WTC11 (cell line): ENCODE measurements around the gene HOXA13. TPM values are rescaled to one million over a fixed set of nuclear protein-coding genes. Genes with fewer than 3 reads are reported as not detected.

Experiments used
- ATAC-seq: fragments of 200-7000 bp; cut with Tn5 transposase; 2 replicates; pipeline ENCODE4 v1.10.0; 2021; ENCODE audit warnings: mild to moderate bottlenecking, moderate library complexity
- CTCF ChIA-PET: fragments of 300-600 bp; sonication (Branson Sonifier 250); formaldehyde crosslinking; loops from one replicate; lab custom pipeline; 2021; ENCODE audit warnings: antibody characterized with exemption; lab: Charles Lee
- POLR2A ChIA-PET: fragments of 350-600 bp; sonication (Branson Sonifier 250); formaldehyde crosslinking; loops from one replicate; lab custom pipeline; 2021; ENCODE audit warnings: antibody characterized with exemption; lab: Charles Lee
- DNase-seq: peaks from one replicate; pipeline ENCODE4 v3.0.0; 2021; ENCODE audit warnings: low spot score
- H3K27ac Mint-ChIP-seq: 2 replicates; pipeline ENCODE4 v1.8.0; 2021; ENCODE audit warnings: mixed read lengths
- H3K27me3 Mint-ChIP-seq: 2 replicates; pipeline ENCODE4 v1.8.0; 2021; ENCODE audit warnings: low read depth, mild to moderate bottlenecking, moderate library complexity, mixed read lengths
- H3K36me3 Mint-ChIP-seq: 2 replicates; pipeline ENCODE4 v1.8.0; 2021; ENCODE audit warnings: mixed read lengths
- H3K4me1 Mint-ChIP-seq: 2 replicates; pipeline ENCODE4 v1.8.0; 2022; ENCODE audit warnings: mixed read lengths
- H3K4me3 Mint-ChIP-seq: 2 replicates; pipeline ENCODE4 v1.8.0; 2021; ENCODE audit warnings: mild to moderate bottlenecking, moderate library complexity, mixed read lengths
- H3K9me3 Mint-ChIP-seq: 2 replicates; pipeline ENCODE4 v1.8.0; 2021; ENCODE audit warnings: mixed read lengths
- ATF1 ChIP-seq: sonication (generic); formaldehyde crosslinking; IDR thresholded peaks from 2 replicates; pipeline ENCODE4 v1.8.1; 2023; ENCODE audit warnings: mild to moderate bottlenecking, moderate library complexity, missing genetic modification reagents
- EMX1 ChIP-seq: fragments of 250-450 bp; sonication (Bioruptor Pico); IDR thresholded peaks from 2 replicates; pipeline ENCODE4 v1.8.0; 2021; ENCODE audit warnings: mild to moderate bottlenecking
- GABPB1 ChIP-seq: sonication (generic); formaldehyde crosslinking; IDR thresholded peaks from 2 replicates; pipeline ENCODE4 v1.8.1; 2023; ENCODE audit warnings: mild to moderate bottlenecking, missing genetic modification reagents
- HMGA2 ChIP-seq: fragments of 250-450 bp; sonication (Bioruptor Pico); IDR thresholded peaks from 2 replicates; pipeline ENCODE4 v1.4.0; 2021; ENCODE audit warnings: mild to moderate bottlenecking, moderate library complexity
- KAT7 ChIP-seq: sonication (generic); formaldehyde crosslinking; IDR thresholded peaks from 2 replicates; pipeline ENCODE4 v1.8.1; 2023; ENCODE audit warnings: missing genetic modification reagents, mild to moderate bottlenecking, borderline replicate concordance
- NFE2L1 ChIP-seq: sonication (generic); formaldehyde crosslinking; IDR thresholded peaks from 2 replicates; pipeline ENCODE4 v1.8.1; 2023; ENCODE audit warnings: missing genetic modification reagents
- NR3C1 ChIP-seq: sonication (generic); formaldehyde crosslinking; conservative IDR thresholded peaks from 2 replicates; pipeline ENCODE4 v1.8.1; 2023; ENCODE audit warnings: low read depth, mild to moderate bottlenecking, missing genetic modification reagents
- RELA ChIP-seq: sonication (generic); formaldehyde crosslinking; IDR thresholded peaks from 2 replicates; pipeline ENCODE4 v1.8.1; 2022; ENCODE audit warnings: missing genetic modification reagents, mild to moderate bottlenecking, borderline replicate concordance
- SMAD4 ChIP-seq: sonication (generic); formaldehyde crosslinking; IDR thresholded peaks from 2 replicates; pipeline ENCODE4 v1.8.0; 2022; ENCODE audit warnings: mild to moderate bottlenecking, missing genetic modification reagents
- TP53 ChIP-seq: sonication (generic); formaldehyde crosslinking; IDR thresholded peaks from 2 replicates; pipeline ENCODE4 v1.8.1; 2023; ENCODE audit warnings: mild to moderate bottlenecking, missing genetic modification reagents
- ZNF121 ChIP-seq: sonication (generic); formaldehyde crosslinking; IDR thresholded peaks from 2 replicates; pipeline ENCODE4 v1.8.0; 2023; ENCODE audit warnings: missing genetic modification reagents
- ZNF281 ChIP-seq: sonication (generic); formaldehyde crosslinking; IDR thresholded peaks from 2 replicates; pipeline ENCODE4 v1.8.0; 2023; ENCODE audit warnings: mild to moderate bottlenecking, missing genetic modification reagents
- ZNF317 ChIP-seq: sonication (generic); formaldehyde crosslinking; IDR thresholded peaks from 2 replicates; pipeline ENCODE4 v1.8.1; 2023; ENCODE audit warnings: low read depth, mild to moderate bottlenecking, moderate library complexity, missing genetic modification reagents, borderline replicate concordance
- ZNF396 ChIP-seq: fragments of 250-450 bp; sonication (Bioruptor Pico); IDR thresholded peaks from 2 replicates; pipeline ENCODE4 v1.8.0; 2021; ENCODE audit warnings: mild to moderate bottlenecking, moderate library complexity, borderline replicate concordance
- ZNF512 ChIP-seq: sonication (generic); formaldehyde crosslinking; IDR thresholded peaks from 2 replicates; pipeline ENCODE4 v1.8.1; 2022; ENCODE audit warnings: missing genetic modification reagents, borderline replicate concordance
- total RNA-seq: library from RNA; stranded (reverse); gene quantifications from 3 replicates; pipeline ENCODE4 v1.2.3, GENCODE V29; 2021
- TF ChIP-seq, protein P1 (sequence below): sonication (generic); formaldehyde crosslinking; IDR thresholded peaks from 2 replicates; pipeline ENCODE4 v1.8.1; 2022; ENCODE audit warnings: low read depth, missing genetic modification reagents, borderline replicate concordance
- TF ChIP-seq, protein P2 (sequence below): sonication (generic); formaldehyde crosslinking; IDR thresholded peaks from 2 replicates; pipeline ENCODE4 v1.8.1; 2022; ENCODE audit warnings: mild to moderate bottlenecking, missing genetic modification reagents, moderate library complexity, borderline replicate concordance
- TF ChIP-seq, protein P3 (sequence below): fragments of 250-450 bp; sonication (Bioruptor Pico); IDR thresholded peaks from 2 replicates; pipeline ENCODE4 v1.9.0; 2021; ENCODE audit warnings: mild to moderate bottlenecking, borderline replicate concordance
- TF ChIP-seq, protein P4 (sequence below): sonication (generic); formaldehyde crosslinking; IDR thresholded peaks from 2 replicates; pipeline ENCODE4 v1.8.0; 2022; ENCODE audit warnings: mild to moderate bottlenecking, missing genetic modification reagents
- TF ChIP-seq, protein P5 (sequence below): sonication (generic); formaldehyde crosslinking; IDR thresholded peaks from 2 replicates; pipeline ENCODE4 v1.8.0; 2022; ENCODE audit warnings: mild to moderate bottlenecking, missing genetic modification reagents

Gene HOXA13
- total RNA-seq, 1 experiment from 2014 or later, result not detected

GRCh38 chr7:27176524-27176845 lies 23.4 kb downstream of the HOXA13 start:
- no peak for ATAC-seq
- ChIA-PET POLR2A (no interaction called here), CTCF (interaction anchor here (1.2 to 2.3 kb wide), 3 partner anchors 8 to 68 kb away, joined by 4 to 6 read pairs (median 4); partner anchors contain the start of genes HOXA11 and HOXA9)
- peaks cover 99% of the 10 kb centered on the region for H3K27me3 Mint-ChIP-seq
- H3K4me1 Mint-ChIP-seq, result peaks cover 25% of the 10 kb centered on the region
- no peak overlapping the region for H3K4me3 Mint-ChIP-seq
- no peaks in the 10 kb centered on the region for H3K36me3 Mint-ChIP-seq
- no peaks in the 10 kb centered on the region for H3K9me3 Mint-ChIP-seq
- H3K27ac Mint-ChIP-seq, result no peak overlapping the region
- no peak for DNase-seq
- TF ChIP-seq SMAD4 (CRISPR knock-in tag), result no peak
- no peak for TF ChIP-seq RELA (CRISPR knock-in tag)
- no peak for TF ChIP-seq NR3C1 (CRISPR knock-in tag)
- TF ChIP-seq ZNF396 (CRISPR knock-in tag), result no peak
- TF ChIP-seq, protein P1, sequence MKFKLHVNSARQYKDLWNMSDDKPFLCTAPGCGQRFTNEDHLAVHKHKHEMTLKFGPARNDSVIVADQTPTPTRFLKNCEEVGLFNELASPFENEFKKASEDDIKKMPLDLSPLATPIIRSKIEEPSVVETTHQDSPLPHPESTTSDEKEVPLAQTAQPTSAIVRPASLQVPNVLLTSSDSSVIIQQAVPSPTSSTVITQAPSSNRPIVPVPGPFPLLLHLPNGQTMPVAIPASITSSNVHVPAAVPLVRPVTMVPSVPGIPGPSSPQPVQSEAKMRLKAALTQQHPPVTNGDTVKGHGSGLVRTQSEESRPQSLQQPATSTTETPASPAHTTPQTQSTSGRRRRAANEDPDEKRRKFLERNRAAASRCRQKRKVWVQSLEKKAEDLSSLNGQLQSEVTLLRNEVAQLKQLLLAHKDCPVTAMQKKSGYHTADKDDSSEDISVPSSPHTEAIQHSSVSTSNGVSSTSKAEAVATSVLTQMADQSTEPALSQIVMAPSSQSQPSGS (CRISPR knock-in tag), result no peak
- no peak for TF ChIP-seq ATF1
- TF ChIP-seq ZNF317 (CRISPR knock-in tag), result no peak
- TF ChIP-seq, protein P2, sequence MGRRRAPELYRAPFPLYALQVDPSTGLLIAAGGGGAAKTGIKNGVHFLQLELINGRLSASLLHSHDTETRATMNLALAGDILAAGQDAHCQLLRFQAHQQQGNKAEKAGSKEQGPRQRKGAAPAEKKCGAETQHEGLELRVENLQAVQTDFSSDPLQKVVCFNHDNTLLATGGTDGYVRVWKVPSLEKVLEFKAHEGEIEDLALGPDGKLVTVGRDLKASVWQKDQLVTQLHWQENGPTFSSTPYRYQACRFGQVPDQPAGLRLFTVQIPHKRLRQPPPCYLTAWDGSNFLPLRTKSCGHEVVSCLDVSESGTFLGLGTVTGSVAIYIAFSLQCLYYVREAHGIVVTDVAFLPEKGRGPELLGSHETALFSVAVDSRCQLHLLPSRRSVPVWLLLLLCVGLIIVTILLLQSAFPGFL (CRISPR knock-in tag), result no peak
- TF ChIP-seq, protein P3, sequence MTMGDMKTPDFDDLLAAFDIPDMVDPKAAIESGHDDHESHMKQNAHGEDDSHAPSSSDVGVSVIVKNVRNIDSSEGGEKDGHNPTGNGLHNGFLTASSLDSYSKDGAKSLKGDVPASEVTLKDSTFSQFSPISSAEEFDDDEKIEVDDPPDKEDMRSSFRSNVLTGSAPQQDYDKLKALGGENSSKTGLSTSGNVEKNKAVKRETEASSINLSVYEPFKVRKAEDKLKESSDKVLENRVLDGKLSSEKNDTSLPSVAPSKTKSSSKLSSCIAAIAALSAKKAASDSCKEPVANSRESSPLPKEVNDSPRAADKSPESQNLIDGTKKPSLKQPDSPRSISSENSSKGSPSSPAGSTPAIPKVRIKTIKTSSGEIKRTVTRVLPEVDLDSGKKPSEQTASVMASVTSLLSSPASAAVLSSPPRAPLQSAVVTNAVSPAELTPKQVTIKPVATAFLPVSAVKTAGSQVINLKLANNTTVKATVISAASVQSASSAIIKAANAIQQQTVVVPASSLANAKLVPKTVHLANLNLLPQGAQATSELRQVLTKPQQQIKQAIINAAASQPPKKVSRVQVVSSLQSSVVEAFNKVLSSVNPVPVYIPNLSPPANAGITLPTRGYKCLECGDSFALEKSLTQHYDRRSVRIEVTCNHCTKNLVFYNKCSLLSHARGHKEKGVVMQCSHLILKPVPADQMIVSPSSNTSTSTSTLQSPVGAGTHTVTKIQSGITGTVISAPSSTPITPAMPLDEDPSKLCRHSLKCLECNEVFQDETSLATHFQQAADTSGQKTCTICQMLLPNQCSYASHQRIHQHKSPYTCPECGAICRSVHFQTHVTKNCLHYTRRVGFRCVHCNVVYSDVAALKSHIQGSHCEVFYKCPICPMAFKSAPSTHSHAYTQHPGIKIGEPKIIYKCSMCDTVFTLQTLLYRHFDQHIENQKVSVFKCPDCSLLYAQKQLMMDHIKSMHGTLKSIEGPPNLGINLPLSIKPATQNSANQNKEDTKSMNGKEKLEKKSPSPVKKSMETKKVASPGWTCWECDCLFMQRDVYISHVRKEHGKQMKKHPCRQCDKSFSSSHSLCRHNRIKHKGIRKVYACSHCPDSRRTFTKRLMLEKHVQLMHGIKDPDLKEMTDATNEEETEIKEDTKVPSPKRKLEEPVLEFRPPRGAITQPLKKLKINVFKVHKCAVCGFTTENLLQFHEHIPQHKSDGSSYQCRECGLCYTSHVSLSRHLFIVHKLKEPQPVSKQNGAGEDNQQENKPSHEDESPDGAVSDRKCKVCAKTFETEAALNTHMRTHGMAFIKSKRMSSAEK, result no peak
- TF ChIP-seq ZNF121 (CRISPR knock-in tag), result no peak
- no peak for TF ChIP-seq GABPB1
- no peak for TF ChIP-seq NFE2L1 (CRISPR knock-in tag)
- no peak for TF ChIP-seq EMX1 (CRISPR knock-in tag)
- no peak for TF ChIP-seq TP53 (CRISPR knock-in tag)
- TF ChIP-seq, protein P4, sequence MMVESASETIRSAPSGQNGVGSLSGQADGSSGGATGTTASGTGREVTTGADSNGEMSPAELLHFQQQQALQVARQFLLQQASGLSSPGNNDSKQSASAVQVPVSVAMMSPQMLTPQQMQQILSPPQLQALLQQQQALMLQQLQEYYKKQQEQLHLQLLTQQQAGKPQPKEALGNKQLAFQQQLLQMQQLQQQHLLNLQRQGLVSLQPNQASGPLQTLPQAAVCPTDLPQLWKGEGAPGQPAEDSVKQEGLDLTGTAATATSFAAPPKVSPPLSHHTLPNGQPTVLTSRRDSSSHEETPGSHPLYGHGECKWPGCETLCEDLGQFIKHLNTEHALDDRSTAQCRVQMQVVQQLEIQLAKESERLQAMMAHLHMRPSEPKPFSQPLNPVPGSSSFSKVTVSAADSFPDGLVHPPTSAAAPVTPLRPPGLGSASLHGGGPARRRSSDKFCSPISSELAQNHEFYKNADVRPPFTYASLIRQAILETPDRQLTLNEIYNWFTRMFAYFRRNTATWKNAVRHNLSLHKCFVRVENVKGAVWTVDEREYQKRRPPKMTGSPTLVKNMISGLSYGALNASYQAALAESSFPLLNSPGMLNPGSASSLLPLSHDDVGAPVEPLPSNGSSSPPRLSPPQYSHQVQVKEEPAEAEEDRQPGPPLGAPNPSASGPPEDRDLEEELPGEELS (CRISPR knock-in tag), result no peak
- TF ChIP-seq KAT7 (CRISPR knock-in tag), result no peak
- TF ChIP-seq HMGA2, result no peak
- no peak for TF ChIP-seq ZNF281 (CRISPR knock-in tag)
- no peak for TF ChIP-seq ZNF512
- TF ChIP-seq, protein P5, sequence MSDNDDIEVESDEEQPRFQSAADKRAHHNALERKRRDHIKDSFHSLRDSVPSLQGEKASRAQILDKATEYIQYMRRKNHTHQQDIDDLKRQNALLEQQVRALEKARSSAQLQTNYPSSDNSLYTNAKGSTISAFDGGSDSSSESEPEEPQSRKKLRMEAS (CRISPR knock-in tag), result no peak
- TF ChIP-seq, all 79 proteins: peak for 0
